Kidney (tissue), 14 donors: ENCODE data around the gene APOBEC3A. TPM values are rescaled to one million over a fixed set of nuclear protein-coding genes. Genes with fewer than 3 reads are reported as not detected.

Experiments used
- DNase-seq, 5 donors: peaks; one replicate each; pipeline ENCODE4 v3.0.0-alpha.2; 2013 to 2020
- FAIRE-seq: peaks from 2 replicates; lab custom pipeline; 2012; peaks lifted over from hg19 to GRCh38; lab: Jason Lieb, UNC
- H3K27ac ChIP-seq, 2 donors: one replicate each; pipeline ENCODE4 v1.7.0; 2013; ENCODE audit warnings: low read depth in 2 of 2, low read length in 2 of 2, inconsistent platforms in 1 of 2
- H3K27me3 ChIP-seq: one replicate; pipeline ENCODE4 v1.7.1; 2013; ENCODE audit warnings: low read length, inconsistent platforms; ENCODE audit not compliant: control insufficient read depth, insufficient read depth
- H3K36me3 ChIP-seq, 3 donors: one replicate each; pipeline versions ENCODE4 v1.7.0 to v1.7.1; 2013; ENCODE audit warnings: low read length in 3 of 3, control low read depth in 1 of 3, inconsistent platforms in 1 of 3; ENCODE audit not compliant: insufficient read depth in 3 of 3, control insufficient read depth in 2 of 3
- H3K4me1 ChIP-seq, 3 donors: one replicate each; pipeline versions ENCODE4 v1.7.0 to v1.7.1; 2013; ENCODE audit warnings: low read length in 3 of 3, inconsistent platforms in 1 of 3, low read depth in 1 of 3; ENCODE audit not compliant: control insufficient read depth in 2 of 3, insufficient read depth in 2 of 3
- H3K4me3 ChIP-seq, 3 donors: one replicate each; pipeline versions ENCODE4 v1.7.0 to v1.8.1; 2013; ENCODE audit warnings: low read length in 3 of 3, control low read depth in 1 of 3, inconsistent platforms in 1 of 3
- H3K9ac ChIP-seq, 3 donors: one replicate each; pipeline versions ENCODE4 v1.7.0 to v1.7.1; 2013; ENCODE audit warnings: low read length in 3 of 3, control low read depth in 1 of 3, inconsistent platforms in 1 of 3
- H3K9me3 ChIP-seq, 3 donors: one replicate each; pipeline versions ENCODE4 v1.7.0 to v1.7.1; 2013; ENCODE audit warnings: low read length in 3 of 3, control low read depth in 1 of 3, inconsistent platforms in 1 of 3; ENCODE audit not compliant: control insufficient read depth in 2 of 3, insufficient read depth in 1 of 3
- CTCF ChIP-seq: IDR thresholded peaks from 3 replicates; pipeline ENCODE4 v1.5.1; 2012; ENCODE audit warnings: mild to moderate bottlenecking, moderate library complexity, borderline replicate concordance; ENCODE audit not compliant: insufficient read depth; ENCODE audit errors: extremely low read depth
- intact Hi-C: fragments of 100-400 bp; cut with DNase I; formaldehyde crosslinking; loops from one replicate; pipeline ENCODE4 v1.11.1; 2022
- polyA plus RNA-seq: library from polyadenylated mRNA; stranded (reverse); fragments of 350-450 nt; fragmentation: Illumina TruSeq; extraction: RNeasy Lipid Tissue Mini Kit (QIAGEN cat#74804); gene quantifications from one replicate; pipeline ENCODE4 v1.2.3, GENCODE V29; 2014; ENCODE audit warnings: low read depth, low replicate concordance; ENCODE audit not compliant: insufficient read depth
- total RNA-seq: library from RNA; stranded (reverse); fragmentation: NEBNext Ultra II Directional; extraction: Animal tissue kit (Norgen Biotek cat#: 25700); gene quantifications from one replicate; pipeline ENCODE4 v1.2.1, GENCODE V29; 2021
- donor health status: control.
- donor health status: control.
- donor health status: control.
- donor health status: control.
- donor health status: control.
- donor health status: DM: yes; HTN: yes; CAD: no.
- donor health status: Normal renal cell carcinoma (clear cell type).

The APOBEC3A gene
- total and polyA plus RNA-seq, 2 donors from 2014 or later: 1.2 TPM; not detected in 1

- DNase-seq (no peak), FAIRE-seq (no peak)
- Histone ChIP-seq H3K27ac (no peak overlapping the region), H3K9ac (no peak overlapping the region), H3K9me3 (no peaks in the 10 kb centered on the region), H3K36me3 (no peaks in the 10 kb centered on the region), H3K4me1 (peaks cover 0 to 5% (median 0%) of the 10 kb centered on the region in 3 donors), H3K27me3 (no peaks in the 10 kb centered on the region), H3K4me3 (no peak overlapping the region)
- intact Hi-C loops: no loop called here
- no peak for TF ChIP-seq CTCF
Observed at GRCh38 chr22:38966380-38966702, 8.9 kb downstream of the APOBEC3A start.

- no peak for FAIRE-seq
- no peak for TF ChIP-seq CTCF
Observed at GRCh38 chr22:38966942-38967341, 9.5 kb downstream of the APOBEC3A start.

GRCh38 chr22:38967451-38968450 lies 10.3 kb downstream of the APOBEC3A start:
- Histone ChIP-seq H3K9me3 (no peaks in the 10 kb centered on the region), H3K27me3 (no peaks in the 10 kb centered on the region), H3K27ac (no peak overlapping the region), H3K4me1 (peaks cover 0 to 5% (median 0%) of the 10 kb centered on the region in 3 donors), H3K9ac (no peak overlapping the region), H3K36me3 (no peaks in the 10 kb centered on the region), H3K4me3 (no peak overlapping the region)
- no peak for TF ChIP-seq CTCF
- intact Hi-C loops: no loop called here
- FAIRE-seq (no peak), DNase-seq (peak in 1 of 5 donors; percentile 57)

More at GRCh38 chr22:38966942-38967341, 9.5 kb downstream of the APOBEC3A start:
- H3K4me3 ChIP-seq: no peak overlapping the region
- H3K4me1 ChIP-seq: peaks cover 0 to 5% (median 0%) of the 10 kb centered on the region in 3 donors
- H3K9ac ChIP-seq: no peak overlapping the region
- intact Hi-C loops: no loop called here
- no peaks in the 10 kb centered on the region for H3K27me3 ChIP-seq
- peak in 1 of 5 donors; percentile 61 for DNase-seq
- no peak overlapping the region for H3K27ac ChIP-seq
- H3K36me3 ChIP-seq: no peaks in the 10 kb centered on the region
- H3K9me3 ChIP-seq: no peaks in the 10 kb centered on the region
